ENCODE measurements around the gene MUS81. TPM values are rescaled to one million over a fixed set of nuclear protein-coding genes. Genes with fewer than 3 reads are reported as not detected.

The MUS81 gene
- total and polyA plus RNA-seq, 2 of the 13 experiments (the other 11 are each of a cell fraction or from before 2014, with no cell fraction given), result 25.6 to 30.2 TPM

- TF ChIP-seq ZNF468 (CRISPR knock-in tag; IDR thresholded peaks at IDR 0.05) (no peak), CBX1 (IDR thresholded peaks at IDR 0.05; ENCODE audit: low read depth) (peak; percentile 21), HNRNPL (IDR thresholded peaks at IDR 0.05; ENCODE audit: low read depth, low read length) (0 out of 2 replicates have a peak, but pooled peaks have one; percentile 21), BRD4 (CRISPR knock-in tag; IDR thresholded peaks at IDR 0.05) (0 out of 2 replicates have a peak, but pooled peaks have one; percentile 33), ZNF431 (CRISPR knock-in tag; IDR thresholded peaks at IDR 0.05; ENCODE audit: borderline replicate concordance, low read depth) (no peak), ZGPAT (CRISPR knock-in tag; IDR thresholded peaks at IDR 0.05) (peak; percentile 2; the same call in 1 of the 2 replicates), GABPB1 (CRISPR knock-in tag; IDR thresholded peaks at IDR 0.05) (peak; percentile 37; the same call in 1 of the 2 replicates), POLR2AphosphoS2 (IDR thresholded peaks at IDR 0.05; ENCODE audit: low read depth, low read length) (peak; percentile 75; the same call in 1 of the 2 replicates), ARID3A (IDR thresholded peaks at IDR 0.05; ENCODE audit: low read depth, low read length) (peak; percentile 22; the same call in 1 of the 2 replicates), THRA (CRISPR knock-in tag; IDR thresholded peaks at IDR 0.05; ENCODE audit: borderline replicate concordance) (no peak; the same call in 1 of the 2 replicates), SKIL (CRISPR knock-in tag; IDR thresholded peaks at IDR 0.05; ENCODE audit: borderline replicate concordance) (0 out of 2 replicates have a peak, but pooled peaks have one; percentile 35), HNF4G (IDR thresholded peaks at IDR 0.05; ENCODE audit: borderline replicate concordance, low read depth, low read length) (peak; percentile 51; the same call in 1 of the 2 replicates), HNF4G (CRISPR knock-in tag; IDR thresholded peaks at IDR 0.05; ENCODE audit: borderline replicate concordance, low read depth) (no peak), ZNF343 (CRISPR knock-in tag; IDR thresholded peaks at IDR 0.05) (0 out of 2 replicates have a peak, but pooled peaks have one; percentile 3), AGO1 (IDR thresholded peaks at IDR 0.05; ENCODE audit: low read depth, low read length, poor library complexity, severe bottlenecking) (peak; percentile 98), ATM (IDR thresholded peaks at IDR 0.05; ENCODE audit: borderline replicate concordance) (no peak), HDAC1 (CRISPR knock-in tag; IDR thresholded peaks at IDR 0.05) (peak; percentile 62), ZFYVE20 (CRISPR knock-in tag; IDR thresholded peaks at IDR 0.05; ENCODE audit: borderline replicate concordance, low read depth) (no peak), ZNF136 (CRISPR knock-in tag; IDR thresholded peaks at IDR 0.05; ENCODE audit: low read depth) (no peak), ZNF775 (CRISPR knock-in tag; IDR thresholded peaks at IDR 0.05; ENCODE audit: borderline replicate concordance) (no peak), ZNF629 (CRISPR knock-in tag; conservative IDR thresholded peaks at IDR 0.05) (peak; percentile 52; the same call in 1 of the 2 replicates), ZSCAN9 (CRISPR knock-in tag; IDR thresholded peaks at IDR 0.05; ENCODE audit: borderline replicate concordance) (no peak)
These were observed 31.2 kb downstream of the MUS81 start (continued) for GRCh38 chr11:65891219-65892136.

All from HepG2 (cell line).